ENCODE measurements around the gene GPD1. TPM values are rescaled to one million over a fixed set of nuclear protein-coding genes. Genes with fewer than 3 reads are reported as not detected.

The GPD1 gene
- total RNA-seq = 10 to 100 TPM in 2 of 4 donors, 1 to 10 TPM in 1, not detected in 1; 9.2 to 22.1 (median 11.3) TPM

- intact Hi-C loops (cut with DNase I; ENCODE audit: low total_unique reads) (loop anchor here (10.0 kb wide), 1 partner anchor 71 kb away; no protein-coding TSS in a partner anchor), in situ Hi-C loops (cut with MboI; ENCODE audit: low pct_ligation_motif_present in 1 of 4, low pct_unique_long_range_greater_than_20kb in 1 of 4, low sequenced_read_pairs in 3 of 4) (no loop called here)
Observed at GRCh38 chr12:50103767-50104321, at the start of gene GPD1. Gene GPD1 (plus strand): TSS chr12:50104008. CDS start chr12:50104051, 43 bp downstream.

GRCh38 chr12:50055831-50056638 lies 47.8 kb upstream of the GPD1 start:
- in situ Hi-C loops (cut with MboI; ENCODE audit: low pct_ligation_motif_present in 1 of 4, low pct_unique_long_range_greater_than_20kb in 1 of 4, low sequenced_read_pairs in 3 of 4) (loop anchor here (5.0 to 25.0 kb wide), 4 partner anchors 81 to 194 kb away; partner anchors contain the start of gene AQP6 (in 2 of the 4)), intact Hi-C loops (cut with DNase I; ENCODE audit: low total_unique reads) (loop anchor here (2.0 kb wide), 1 partner anchor 83 kb away; the partner anchor contains the start of gene AQP6)
- no peaks in the 10 kb centered on the region for H3K9me3 ChIP-seq

More at GRCh38 chr12:50103767-50104321, at the start of gene GPD1:
- Histone ChIP-seq H3K4me3 (no peak within 1 kb of the TSS), H3K36me3 (peaks cover 0 to 7% (median 2%) of the 10 kb centered on the region in 4 donors), H3K27ac (peak within 1 kb of the TSS in 1 of 4 donors; percentile 38), H3K27me3 (no peaks in the 10 kb centered on the region), H3K9me3 (no peaks in the 10 kb centered on the region), H3K4me1 (peaks cover 15 to 21% (median 17%) of the 10 kb centered on the region in 4 donors)
- TF ChIP-seq POLR2A (IDR thresholded peaks at IDR 0.05) (peak; percentile 52), EP300 (IDR thresholded peaks at IDR 0.05; ENCODE audit: low read depth) (no peak), CTCF (IDR thresholded peaks at IDR 0.05) (peak in 1 of 5 experiments; percentile 22), POLR2AphosphoS5 (IDR thresholded peaks at IDR 0.05) (peak; percentile 31 to 71 (median 50))
- WGBS, 2 donors (ENCODE audit: low coverage in 1 of 2) = 23 to 60% methylated on average over 1 to 13 of the region's 13 CpGs
- peak; percentile 81 for DNase-seq

GRCh38 chr12:50056639-50056976 lies 47.2 kb upstream of the GPD1 start:
- H3K27ac ChIP-seq = no peak overlapping the region
- peak overlapping the region in 1 of 4 donors; percentile 59 for H3K4me3 ChIP-seq
- H3K27me3 ChIP-seq = peaks cover 29% of the 10 kb centered on the region
- 0 to 23% methylated on average over 1 to 3 of the region's 3 CpGs for WGBS, 2 donors (ENCODE audit: low coverage in 1 of 2)
- in situ Hi-C loops (cut with MboI; ENCODE audit: low pct_ligation_motif_present in 1 of 4, low pct_unique_long_range_greater_than_20kb in 1 of 4, low sequenced_read_pairs in 3 of 4) = loop anchor here (5.0 to 25.0 kb wide), 4 partner anchors 82 to 194 kb away; partner anchors contain the start of gene AQP6 (in 2 of the 4)
- no peaks in the 10 kb centered on the region for H3K36me3 ChIP-seq
- TF ChIP-seq POLR2A (IDR thresholded peaks at IDR 0.05) (no peak), POLR2AphosphoS5 (IDR thresholded peaks at IDR 0.05) (no peak), CTCF (IDR thresholded peaks at IDR 0.05) (no peak), EP300 (IDR thresholded peaks at IDR 0.05; ENCODE audit: low read depth) (no peak)
- intact Hi-C loops (cut with DNase I; ENCODE audit: low total_unique reads) = loop anchor here (2.0 kb wide), 1 partner anchor 84 kb away; the partner anchor contains the start of gene AQP6
- DNase-seq = no peak
- no peaks in the 10 kb centered on the region for H3K9me3 ChIP-seq
- peaks cover 0 to 30% (median 20%) of the 10 kb centered on the region in 4 donors for H3K4me1 ChIP-seq

More at GRCh38 chr12:50055831-50056638, 47.8 kb upstream of the GPD1 start:
- Histone ChIP-seq H3K27me3 (peaks cover 29% of the 10 kb centered on the region), H3K4me3 (no peak overlapping the region), H3K4me1 (peaks cover 0 to 26% (median 21%) of the 10 kb centered on the region in 4 donors), H3K27ac (no peak overlapping the region), H3K36me3 (no peaks in the 10 kb centered on the region)
- 17% methylated on average over 9 to 17 of the region's 17 CpGs for WGBS, 2 donors (ENCODE audit: low coverage in 1 of 2)
- peak; percentile 44 for DNase-seq
- peak; percentile 85 to 98 (median 95) for TF ChIP-seq CTCF (IDR thresholded peaks at IDR 0.05)
- TF ChIP-seq POLR2A (IDR thresholded peaks at IDR 0.05) = no peak

Data from transverse colon (tissue), 4 donors.